Measurements from ENCODE around the gene BLACAT1.

DNA sequence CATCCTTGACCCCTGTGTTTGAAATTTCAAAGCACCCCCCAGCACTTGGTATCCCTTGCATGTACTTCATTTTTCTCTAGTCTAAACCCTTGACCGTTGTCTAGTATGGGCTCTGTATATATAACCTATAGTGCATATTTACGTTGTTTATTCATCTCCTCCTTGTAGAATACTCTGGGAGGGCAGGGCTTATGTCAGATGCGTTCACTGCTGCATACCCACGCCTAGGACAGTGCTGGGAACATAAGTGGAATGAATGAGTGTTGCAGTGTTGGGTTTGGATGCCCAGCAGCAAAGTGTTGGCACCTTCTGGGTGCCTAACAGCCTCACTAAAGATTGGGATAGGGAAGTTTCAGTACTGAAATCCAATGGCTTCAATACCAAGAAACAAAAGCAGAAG lies 17.6 kb upstream of the BLACAT1 start:
- TF ChIP-seq, protein P1, sequence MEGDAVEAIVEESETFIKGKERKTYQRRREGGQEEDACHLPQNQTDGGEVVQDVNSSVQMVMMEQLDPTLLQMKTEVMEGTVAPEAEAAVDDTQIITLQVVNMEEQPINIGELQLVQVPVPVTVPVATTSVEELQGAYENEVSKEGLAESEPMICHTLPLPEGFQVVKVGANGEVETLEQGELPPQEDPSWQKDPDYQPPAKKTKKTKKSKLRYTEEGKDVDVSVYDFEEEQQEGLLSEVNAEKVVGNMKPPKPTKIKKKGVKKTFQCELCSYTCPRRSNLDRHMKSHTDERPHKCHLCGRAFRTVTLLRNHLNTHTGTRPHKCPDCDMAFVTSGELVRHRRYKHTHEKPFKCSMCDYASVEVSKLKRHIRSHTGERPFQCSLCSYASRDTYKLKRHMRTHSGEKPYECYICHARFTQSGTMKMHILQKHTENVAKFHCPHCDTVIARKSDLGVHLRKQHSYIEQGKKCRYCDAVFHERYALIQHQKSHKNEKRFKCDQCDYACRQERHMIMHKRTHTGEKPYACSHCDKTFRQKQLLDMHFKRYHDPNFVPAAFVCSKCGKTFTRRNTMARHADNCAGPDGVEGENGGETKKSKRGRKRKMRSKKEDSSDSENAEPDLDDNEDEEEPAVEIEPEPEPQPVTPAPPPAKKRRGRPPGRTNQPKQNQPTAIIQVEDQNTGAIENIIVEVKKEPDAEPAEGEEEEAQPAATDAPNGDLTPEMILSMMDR (IDR thresholded peaks at IDR 0.05) = no peak
- TF ChIP-seq POLR2A (IDR thresholded peaks at IDR 0.05) = no peak

Measured in Peyer's patch (tissue), 4 donors.